K562 (cell line): ENCODE data around the gene RNF214. TPM values are rescaled to one million over a fixed set of nuclear protein-coding genes. Genes with fewer than 3 reads are reported as not detected.

Experiments
- ATAC-seq: fragments of 200-7000 bp; cut with Tn5 transposase; 3 replicates; pipeline ENCODE4 v1.9.1; 2020; ENCODE audit warnings: moderate library complexity
- BruUV-seq: library from RNA; stranded (reverse); fragments of 400-500 nt; replicated peaks from 2 replicates; lab custom pipeline; 2021; lab: Mats Ljungman, UMichigan
- CTCF ChIA-PET: fragments of 300-600 bp; formaldehyde crosslinking; extraction: SDS; loops from one replicate; lab custom pipeline; 2021; ENCODE audit warnings: low intra/inter-chr PET ratio; lab: Yijun Ruan, JAX
- POLR2A ChIA-PET: fragments of 300-600, 350-650 bp; sonication (Branson Sonifier 250); formaldehyde crosslinking; extraction: SDS; loops from one replicate; lab custom pipeline; 2021; ENCODE audit warnings: antibody characterized with exemption, inconsistent platforms; lab: Yijun Ruan, JAX
- DNase-seq, 4 experiments: peaks; one replicate each; pipeline versions ENCODE4 v3.0.0 to v3.0.0-alpha.2; 2011 to 2018; ENCODE audit warnings: low spot score in 3 of 4, mixed read lengths in 3 of 4; ENCODE audit errors: extremely low read depth in 1 of 4
- FAIRE-seq: peaks from 2 replicates; lab custom pipeline; 2011; peaks lifted over from hg19 to GRCh38; lab: Jason Lieb, UNC
- H2AFZ ChIP-seq: 2 replicates; pipeline ENCODE4 v1.6.0; 2011; ENCODE audit warnings: low read depth, low read length, control low read depth, inconsistent platforms
- H3K27ac ChIP-seq: fragments of 200-600 bp; 3 replicates; pipeline ENCODE4 v1.8.0; 2011; ENCODE audit warnings: low read depth, mild to moderate bottlenecking, control low read depth, inconsistent platforms, low read length, moderate library complexity, mixed read lengths; ENCODE audit errors: extremely low read depth
- H3K27me3 ChIP-seq, 2 experiments: fragments of 300-600 bp in 1 of 2; 2 replicates in 1 of 2; 3 replicates in 1 of 2; pipeline versions ENCODE4 v1.6.0 to v1.8.0; 2011; ENCODE audit warnings: inconsistent platforms in 2 of 2, low read length in 2 of 2, mild to moderate bottlenecking in 1 of 2, mixed read lengths in 1 of 2, moderate library complexity in 1 of 2; ENCODE audit not compliant: control insufficient read depth in 2 of 2, insufficient read depth in 2 of 2
- H3K36me3 ChIP-seq: fragments of 300-600 bp; 3 replicates; pipeline ENCODE4 v1.8.0; 2011; ENCODE audit warnings: mild to moderate bottlenecking, low read length, inconsistent platforms; ENCODE audit not compliant: control insufficient read depth, insufficient read depth
- H3K4me1 ChIP-seq, 2 experiments: fragments of 200-600 bp in 1 of 2; replicated peaks in 1 of 2; 2 replicates in 1 of 2; 3 replicates in 1 of 2; pipeline versions ENCODE4 v1.5.1 to v1.8.0; 2011; ENCODE audit warnings: inconsistent platforms in 2 of 2, low read length in 2 of 2, mild to moderate bottlenecking in 1 of 2, mixed read lengths in 1 of 2, moderate library complexity in 1 of 2; ENCODE audit not compliant: control insufficient read depth in 2 of 2, insufficient read depth in 2 of 2
- H3K4me2 ChIP-seq: 2 replicates; pipeline ENCODE4 v1.6.1; 2011; ENCODE audit warnings: low read length, control low read depth, inconsistent platforms, mixed read lengths; ENCODE audit not compliant: insufficient read depth
- H3K4me3 ChIP-seq: fragments of 200-600 bp; sonication (generic), shearing (Covaris generic); 2 replicates; pipeline ENCODE4 v1.5.1; 2016; ENCODE audit warnings: control low read depth, inconsistent platforms
- H3K79me2 ChIP-seq: fragments of 200-600 bp; 3 replicates; pipeline ENCODE4 v1.8.0; 2011; ENCODE audit warnings: low read length, inconsistent platforms; ENCODE audit not compliant: control insufficient read depth, insufficient read depth
- H3K9ac ChIP-seq, 2 experiments: 2 replicates each; pipeline versions ENCODE4 v1.6.0 to v1.6.1; 2011; ENCODE audit warnings: low read depth in 2 of 2, low read length in 2 of 2, control low read depth in 1 of 2, inconsistent platforms in 1 of 2, mild to moderate bottlenecking in 1 of 2, mixed read lengths in 1 of 2; ENCODE audit not compliant: insufficient read depth in 1 of 2
- H3K9me1 ChIP-seq: one replicate; pipeline ENCODE4 v1.6.0; 2011; ENCODE audit warnings: inconsistent platforms, mild to moderate bottlenecking, low read length, moderate library complexity; ENCODE audit not compliant: control insufficient read depth, insufficient read depth
- H3K9me3 ChIP-seq: replicated peaks from 2 replicates; pipeline ENCODE4 v1.5.1; 2011; ENCODE audit warnings: low read depth, low read length, inconsistent platforms; ENCODE audit not compliant: control insufficient read depth, insufficient read depth
- H4K20me1 ChIP-seq: replicated peaks from 2 replicates; pipeline ENCODE4 v1.6.1; 2011; ENCODE audit warnings: low read length, inconsistent platforms, mixed read lengths; ENCODE audit not compliant: control insufficient read depth, insufficient read depth
- CBFA2T2 ChIP-seq: fragments of 450-650 bp; conservative IDR thresholded peaks from 2 replicates; pipeline ENCODE4 v1.6.1; 2017; ENCODE audit warnings: mild to moderate bottlenecking
- CCAR2 ChIP-seq: fragments of 200-400 bp; formaldehyde crosslinking; IDR thresholded peaks from 2 replicates; pipeline ENCODE4 v1.6.1; 2017; ENCODE audit warnings: mild to moderate bottlenecking, low read depth, low read length
- EZH2 ChIP-seq: IDR thresholded peaks from 2 replicates; pipeline ENCODE4 v1.6.1; 2012; ENCODE audit warnings: low read depth, mild to moderate bottlenecking, inconsistent platforms, low read length, borderline replicate concordance
- FOXK1 ChIP-seq: sonication (generic); formaldehyde crosslinking; IDR thresholded peaks from 2 replicates; pipeline ENCODE4 v1.8.0; 2022; ENCODE audit warnings: missing genetic modification reagents, mild to moderate bottlenecking, borderline replicate concordance
- NFATC3 ChIP-seq: fragments of 450-650 bp; IDR thresholded peaks from 2 replicates; pipeline ENCODE4 v1.6.1; 2017; ENCODE audit warnings: mild to moderate bottlenecking
- POLR2AphosphoS2 ChIP-seq: IDR thresholded peaks from 2 replicates; pipeline ENCODE4 v1.6.1; 2012; ENCODE audit warnings: low read length, improper control_type of control experiment
- POLR2AphosphoS5 ChIP-seq: IDR thresholded peaks from 2 replicates; pipeline ENCODE4 v1.6.1; 2011; ENCODE audit warnings: mild to moderate bottlenecking, low read depth, low read length, moderate library complexity; ENCODE audit not compliant: control insufficient read depth, insufficient read depth
- PTBP1 ChIP-seq: fragments of 200-400 bp; formaldehyde crosslinking; IDR thresholded peaks from 2 replicates; pipeline ENCODE4 v1.6.1; 2017; ENCODE audit warnings: low read depth, low read length
- RFX5 ChIP-seq: IDR thresholded peaks from 2 replicates; pipeline ENCODE4 v1.6.1; 2011; ENCODE audit warnings: low read depth, mild to moderate bottlenecking, improper control_type of control experiment, low read length
- SMARCB1 ChIP-seq: IDR thresholded peaks from 2 replicates; pipeline ENCODE4 v1.6.1; 2011; ENCODE audit warnings: improper control_type of control experiment, low read depth; ENCODE audit not compliant: insufficient read length
- SMC3 ChIP-seq: conservative IDR thresholded peaks from 2 replicates; pipeline ENCODE4 v1.6.1; 2011; ENCODE audit warnings: low read depth, low read length, improper control_type of control experiment; ENCODE audit not compliant: insufficient read depth
- STAT5B ChIP-seq: fragments of 250-450 bp; sonication (Bioruptor Pico); IDR thresholded peaks from 2 replicates; pipeline ENCODE4 v1.8.0; 2021; ENCODE audit warnings: mild to moderate bottlenecking, inconsistent platforms
- ZBTB49 ChIP-seq: sonication (generic); formaldehyde crosslinking; IDR thresholded peaks from 2 replicates; pipeline ENCODE4 v1.8.0; 2022; ENCODE audit warnings: missing genetic modification reagents, mild to moderate bottlenecking, borderline replicate concordance
- ZNF274 ChIP-seq: IDR thresholded peaks from 2 replicates; pipeline ENCODE4 v1.6.1; 2011; ENCODE audit warnings: low read depth, mild to moderate bottlenecking, low read length, moderate library complexity, borderline replicate concordance
- ZNF277 ChIP-seq: fragments of 250-450 bp; sonication (Bioruptor Pico); IDR thresholded peaks from 2 replicates; pipeline ENCODE4 v1.8.0; 2022; ENCODE audit warnings: inconsistent platforms, mild to moderate bottlenecking, moderate library complexity, borderline replicate concordance
- ZNF76 ChIP-seq: fragments of 250-450 bp; sonication (Bioruptor Pico); IDR thresholded peaks from 2 replicates; pipeline ENCODE4 v1.4.0; 2020; ENCODE audit warnings: mild to moderate bottlenecking, moderate library complexity, borderline replicate concordance
- WGBS: fragments of 100-300 bp; shearing (Covaris generic); methylation state at CpG from one replicate; pipeline ENCODE4 v1.1.6; 2016; ENCODE audit warnings: low coverage, mixed read lengths; ENCODE audit not compliant: insufficient coverage; ENCODE audit errors: missing lambda C conversion rate; 5-methylcytosine and 5-hydroxymethylcytosine counted together
- in situ Hi-C: fragments of 300-500 bp; cut with MboI; formaldehyde crosslinking; loops from 4 replicates; pipeline ENCODE4 v1.15.0; 2018; ENCODE audit warnings: inconsistent platforms, mixed read lengths
- intact Hi-C: fragments of 100-400 bp; cut with micrococcal nuclease; formaldehyde crosslinking; loops from 2 replicates; pipeline ENCODE4 v1.14.2; 2022
- polyA plus RNA-seq, 8 experiments: library from polyadenylated mRNA; depleted of rRNA in 4 of 8; stranded (reverse) in 5 of 8; unstranded in 3 of 8; fragments of >200 nt; fragmentation: Nextera tagmentation in 2 of 8; fragmentation: Illumina TruSeq in 1 of 8; extraction: Ambion mirVana in 2 of 8; extraction: Trizol in 1 of 8; gene quantifications; 2 replicates each; pipeline versions ENCODE4 v1.2.1 to v1.2.3, GENCODE V29; 2011 to 2014; ENCODE audit warnings: inconsistent platforms in 1 of 8, missing spikeins in 1 of 8
- total RNA-seq, 7 experiments: library from RNA; depleted of rRNA in 6 of 7; stranded (reverse); fragments of >200 nt in 6 of 7; fragmentation: Illumina TruSeq in 2 of 7; extraction: Trizol in 2 of 7; gene quantifications; 2 replicates each; pipeline versions ENCODE4 v1.2.1 to v1.2.3, GENCODE V29; 2011 to 2021; ENCODE audit warnings: low replicate concordance in 1 of 7
- TF ChIP-seq, protein P1 (sequence below): fragments of 250-450 bp; sonication (Bioruptor Pico); IDR thresholded peaks from 2 replicates; pipeline ENCODE4 v1.5.0; 2021

Gene RNF214
- total and polyA plus RNA-seq, 9 of the 15 experiments (the other 6 are each of a cell fraction or from before 2014, with no cell fraction given): 6.6 to 24.8 (median 11.9) TPM

DNA sequence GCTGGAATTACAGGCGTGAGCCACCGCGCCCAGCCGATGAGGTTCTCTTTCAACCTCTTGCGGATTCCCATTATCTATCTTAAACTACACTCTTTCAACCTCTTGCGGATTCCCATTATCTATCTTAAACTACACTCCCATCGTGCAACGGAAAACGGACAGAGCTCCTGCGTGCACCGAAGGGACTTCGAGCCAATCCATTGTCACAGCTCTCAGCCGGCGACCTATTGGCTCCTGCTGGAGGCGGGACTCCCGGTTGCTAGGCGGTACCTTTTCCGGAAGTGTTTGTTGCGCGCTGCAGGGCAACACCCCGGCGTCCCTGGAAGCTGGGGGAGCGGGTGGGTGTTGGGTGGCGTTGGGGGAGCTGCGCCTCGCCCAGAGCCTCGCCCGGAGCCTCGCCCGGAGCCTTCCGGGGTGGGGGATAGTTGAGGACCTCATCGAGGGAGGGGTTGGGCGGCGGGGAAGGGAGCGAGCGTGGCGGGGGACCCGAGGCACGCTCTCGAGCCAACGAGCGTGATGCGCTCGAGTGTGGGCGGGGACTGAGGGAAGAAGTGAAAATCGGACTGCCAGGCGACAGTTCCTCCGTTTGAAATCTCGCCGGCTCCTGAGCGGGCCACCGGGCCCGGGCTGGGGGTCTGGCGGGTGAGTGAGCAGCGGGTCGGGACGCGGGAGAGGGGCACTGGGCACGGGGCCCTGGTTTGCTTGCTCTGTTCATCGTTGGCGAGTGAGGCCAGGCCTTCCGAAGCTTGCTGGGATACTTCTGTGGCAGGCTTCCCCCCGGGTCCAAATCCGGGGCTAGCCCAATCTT lies 95.3 kb downstream of the RNF214 start, which contains the start of gene CEP164:
Gene CEP164, plus strand, starts transcription at position 288 of the 808 bp plus-strand sequence. CDS start 10,733 bp downstream, outside the sequence.
- FAIRE-seq (peak; percentile 100), DNase-seq (peak; percentile 95 to 98 (median 96)), ATAC-seq (peak; percentile 96)
- no peaks in the 10 kb centered on the region; the same call in 1 of the 2 replicates for H3K9me3 ChIP-seq
- H3K27ac ChIP-seq: peak within 1 kb of the TSS; percentile 73
- intact Hi-C loops: loop anchor here (5.0 kb wide), 1 partner anchor 95 kb away; the partner anchor contains the start of genes PCSK7 and RNF214
- 0 out of 2 replicates have a peak, but pooled peaks cover 2% of the 10 kb centered on the region for H4K20me1 ChIP-seq
- H3K9ac ChIP-seq: peak within 1 kb of the TSS; percentile 73 to 94
- no peaks in the 10 kb centered on the region; the same call in 2 of the 3 replicates for H3K79me2 ChIP-seq
- BruUV-seq: no TSS peak
- POLR2A ChIA-PET: interaction anchor here (0.6 to 6.7 kb wide), 15 partner anchors 10 to 645 kb away, joined by 3 to 42 read pairs (median 3); partner anchors contain the start of gene PAFAH1B2
- in situ Hi-C loops: no loop called here
- peak within 1 kb of the TSS; percentile 76 for H3K4me3 ChIP-seq
- H3K36me3 ChIP-seq: no peaks in the 10 kb centered on the region
- peaks cover 5 to 10% of the 10 kb centered on the region in 2 experiments; a peak in 4 of 5 replicates for H3K4me1 ChIP-seq
- no peaks in the 10 kb centered on the region for H3K9me1 ChIP-seq
- WGBS: 2% methylated on average over 46 of the region's 64 CpGs
- peak within 1 kb of the TSS; percentile 87 for H2AFZ ChIP-seq
- no peaks in the 10 kb centered on the region for H3K27me3 ChIP-seq
- CTCF ChIA-PET: no interaction called here
- H3K4me2 ChIP-seq: peak within 1 kb of the TSS; percentile 77
- 0 out of 2 replicates have a peak, but pooled peaks have one; percentile 32 for TF ChIP-seq CBFA2T2
- TF ChIP-seq SMC3: no peak
- TF ChIP-seq EZH2: no peak
- no peak for TF ChIP-seq SMARCB1
- no peak for TF ChIP-seq PTBP1
- TF ChIP-seq POLR2AphosphoS5: no peak; the same call in 1 of the 2 replicates
- TF ChIP-seq ZNF277 (CRISPR knock-in tag): no peak
- TF ChIP-seq NFATC3: no peak
- TF ChIP-seq ZBTB49 (CRISPR knock-in tag): no peak
- no peak for TF ChIP-seq ZNF76 (CRISPR knock-in tag)
- TF ChIP-seq STAT5B: no peak
- 0 out of 2 replicates have a peak, but pooled peaks have one; percentile 46 for TF ChIP-seq FOXK1 (CRISPR knock-in tag)
- no peak for TF ChIP-seq ZNF274
- TF ChIP-seq POLR2AphosphoS2: no peak
- TF ChIP-seq CCAR2: no peak
- TF ChIP-seq, protein P1, sequence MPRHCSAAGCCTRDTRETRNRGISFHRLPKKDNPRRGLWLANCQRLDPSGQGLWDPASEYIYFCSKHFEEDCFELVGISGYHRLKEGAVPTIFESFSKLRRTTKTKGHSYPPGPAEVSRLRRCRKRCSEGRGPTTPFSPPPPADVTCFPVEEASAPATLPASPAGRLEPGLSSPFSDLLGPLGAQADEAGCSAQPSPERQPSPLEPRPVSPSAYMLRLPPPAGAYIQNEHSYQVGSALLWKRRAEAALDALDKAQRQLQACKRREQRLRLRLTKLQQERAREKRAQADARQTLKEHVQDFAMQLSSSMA (CRISPR knock-in tag): no peak
- peak; percentile 63; the same call in 1 of the 2 replicates for TF ChIP-seq RFX5
